Epidermal melanocyte (primary cell): ENCODE measurements around the gene ACTL6B.
A peak's percentile ranks its signal among the peaks of the same experiment; 100 is the strongest.

ENCODE experiments used
- DNase-seq: peaks from one replicate; pipeline ENCODE4 v3.0.0; 2011; ENCODE audit warnings: low spot score; ENCODE audit not compliant: insufficient read length

Gene ACTL6B

GRCh38 chr7:100683659-100684533, 27.6 kb upstream of the ACTL6B start:
- DNase-seq = no peak

- DNase-seq = no peak
These were observed 26.9 kb upstream of the ACTL6B start for GRCh38 chr7:100682991-100683658.

GRCh38 chr7:100682228-100682741, 26.0 kb upstream of the ACTL6B start:
- DNase-seq = no peak

- no peak for DNase-seq
These were observed 25.4 kb upstream of the ACTL6B start for GRCh38 chr7:100681491-100682227.

GRCh38 chr7:100680576-100681271, 24.5 kb upstream of the ACTL6B start:
- no peak for DNase-seq

- no peak for DNase-seq
These were observed 23.8 kb upstream of the ACTL6B start for GRCh38 chr7:100679927-100680575.

GRCh38 chr7:100679129-100679926, 23.1 kb upstream of the ACTL6B start:
- DNase-seq = no peak

- DNase-seq = no peak
These were observed 22.2 kb upstream of the ACTL6B start for GRCh38 chr7:100678291-100678984.

- no peak for DNase-seq
These were observed 21.3 kb upstream of the ACTL6B start for GRCh38 chr7:100677308-100678267.

GRCh38 chr7:100676501-100677306, 20.5 kb upstream of the ACTL6B start:
- no peak for DNase-seq

GRCh38 chr7:100675581-100676350, 19.5 kb upstream of the ACTL6B start:
- peak; percentile 68 for DNase-seq

- DNase-seq = no peak
These were observed 18.8 kb upstream of the ACTL6B start for GRCh38 chr7:100675105-100675451.

GRCh38 chr7:100674411-100675104, 18.3 kb upstream of the ACTL6B start:
- DNase-seq = no peak

- no peak for DNase-seq
These were observed 17.7 kb upstream of the ACTL6B start for GRCh38 chr7:100673942-100674410.

- DNase-seq = peak; percentile 96
These were observed 17.2 kb upstream of the ACTL6B start, which contains the start of gene GNB2 for GRCh38 chr7:100673302-100673941. Gene GNB2 (plus strand): TSS chr7:100673740. CDS start chr7:100676266, 2,526 bp downstream.
